GM18507 (cell line): ENCODE data around the gene BMERB1.
"Not testable (repeated sequence)": the region's sequence is repeated elsewhere in the genome, so short reads cannot be mapped to it uniquely, and the experiment has no call there.

Source experiments
- DNase-seq: peaks from one replicate; pipeline ENCODE4 v3.0.0; 2011; ENCODE audit warnings: low read depth; ENCODE audit not compliant: insufficient read length; ENCODE audit errors: extremely low spot score
- FAIRE-seq: peaks from 2 replicates; lab custom pipeline; 2011; peaks lifted over from hg19 to GRCh38; lab: Jason Lieb, UNC

The BMERB1 gene

GRCh38 chr16:15542734-15543347 lies 108.5 kb downstream of the BMERB1 start:
- no peak for DNase-seq

GRCh38 chr16:15544405-15544804 lies 110.0 kb downstream of the BMERB1 start:
- no peak for FAIRE-seq
- no peak for DNase-seq

More at GRCh38 chr16:15542734-15543347, 108.5 kb downstream of the BMERB1 start:
- no peak for FAIRE-seq

- FAIRE-seq, result no peak
- no peak for DNase-seq
Observed at GRCh38 chr16:15545544-15545943, 111.2 kb downstream of the BMERB1 start.

GRCh38 chr16:15547072-15547767 lies 112.8 kb downstream of the BMERB1 start:
- DNase-seq, FAIRE-seq: not testable (repeated sequence)

- no peak for DNase-seq
- FAIRE-seq, result no peak
Observed at GRCh38 chr16:15547768-15548096, 113.3 kb downstream of the BMERB1 start.

- no peak for DNase-seq
- FAIRE-seq, result peak; percentile 5
Observed at GRCh38 chr16:15548482-15548891, 114.1 kb downstream of the BMERB1 start.

- FAIRE-seq (no peak), DNase-seq (no peak)
Observed at GRCh38 chr16:15552507-15552906, 118.1 kb downstream of the BMERB1 start.

- FAIRE-seq (no peak), DNase-seq (no peak)
Observed at GRCh38 chr16:15553313-15554088, 119.1 kb downstream of the BMERB1 start.

GRCh38 chr16:15556130-15556529 lies 121.7 kb downstream of the BMERB1 start:
- DNase-seq (no peak), FAIRE-seq (no peak)

- no peak for FAIRE-seq
- DNase-seq, result no peak
Observed at GRCh38 chr16:15557258-15557657, 122.9 kb downstream of the BMERB1 start.

GRCh38 chr16:15559176-15559575 lies 124.8 kb downstream of the BMERB1 start:
- DNase-seq (no peak), FAIRE-seq (no peak)

- FAIRE-seq (no peak), DNase-seq (no peak)
Observed at GRCh38 chr16:15564604-15565339, 130.4 kb downstream of the BMERB1 start.

GRCh38 chr16:15566095-15566494 lies 131.7 kb downstream of the BMERB1 start:
- FAIRE-seq (no peak), DNase-seq (no peak)

GRCh38 chr16:15567823-15568222 lies 133.4 kb downstream of the BMERB1 start:
- FAIRE-seq (no peak), DNase-seq (no peak)

- not testable (repeated sequence) for FAIRE-seq, DNase-seq
Observed at GRCh38 chr16:15570666-15571065, 136.3 kb downstream of the BMERB1 start.

- FAIRE-seq (no peak), DNase-seq (no peak)
Observed at GRCh38 chr16:15571557-15571956, 137.2 kb downstream of the BMERB1 start.

GRCh38 chr16:15572329-15573001 lies 138.1 kb downstream of the BMERB1 start:
- FAIRE-seq (no peak), DNase-seq (no peak)

- FAIRE-seq (no peak), DNase-seq (no peak)
Observed at GRCh38 chr16:15573274-15573895, 139.0 kb downstream of the BMERB1 start.
